Activated CD8-positive, alpha-beta memory T cell treated with anti-CD3 and anti-CD28 coated beads, Interleukin-2, amount 50 U/mL, for 24 hours (primary cell): ENCODE data around the gene CPED1.

ENCODE experiments used
- DNase-seq: peaks from one replicate; pipeline ENCODE4 v3.0.0-alpha.2; 2020; ENCODE audit errors: extremely low read depth

Gene CPED1

GRCh38 chr7:121139427-121139826 is 150.9 kb downstream of the CPED1 start:
- no peak for DNase-seq

GRCh38 chr7:121140790-121141189 is 152.3 kb downstream of the CPED1 start:
- DNase-seq = no peak

DNA sequence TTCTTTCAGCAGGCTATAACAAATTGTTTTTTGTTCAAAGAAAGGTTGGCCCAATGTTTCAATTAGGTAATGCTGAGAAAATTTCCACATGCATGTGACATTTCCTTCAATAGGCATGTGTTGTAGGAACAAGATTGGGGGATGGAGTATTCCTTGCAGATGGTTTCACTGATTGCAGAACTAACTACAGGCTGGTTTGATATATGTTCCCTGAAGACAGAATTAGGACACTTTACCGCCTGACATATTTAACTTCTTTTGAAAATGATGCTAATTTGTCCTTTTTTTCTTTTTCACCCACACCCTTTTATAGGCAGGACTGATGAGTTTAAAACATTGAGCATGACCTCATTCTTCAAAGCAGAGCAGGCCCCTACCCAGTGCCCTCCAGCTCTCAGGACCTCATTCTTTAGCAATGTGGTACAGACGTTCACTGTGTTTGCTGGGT is 163.3 kb downstream of the CPED1 start:
- no peak for DNase-seq

DNA sequence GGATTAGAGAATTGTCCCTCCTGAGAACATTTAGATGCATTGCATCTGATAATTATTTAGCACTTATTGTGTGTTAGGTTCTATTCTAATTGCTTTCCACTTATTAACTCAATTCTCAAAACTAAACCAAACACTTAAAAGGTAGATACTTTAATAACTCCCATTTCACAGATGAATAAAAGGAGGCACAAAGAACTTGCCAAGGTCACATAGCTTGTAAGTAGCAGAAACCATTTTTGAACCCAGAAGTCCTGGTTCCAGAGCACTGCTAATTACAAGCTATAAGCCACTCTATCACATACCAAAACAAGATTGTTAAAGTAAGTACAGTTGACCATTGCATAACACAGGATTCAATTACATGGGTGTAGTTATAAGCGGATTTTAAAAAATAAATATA is 164.9 kb downstream of the CPED1 start:
- no peak for DNase-seq

- DNase-seq = no peak
Observed at GRCh38 chr7:121153995-121154394, 165.5 kb downstream of the CPED1 start.

DNA sequence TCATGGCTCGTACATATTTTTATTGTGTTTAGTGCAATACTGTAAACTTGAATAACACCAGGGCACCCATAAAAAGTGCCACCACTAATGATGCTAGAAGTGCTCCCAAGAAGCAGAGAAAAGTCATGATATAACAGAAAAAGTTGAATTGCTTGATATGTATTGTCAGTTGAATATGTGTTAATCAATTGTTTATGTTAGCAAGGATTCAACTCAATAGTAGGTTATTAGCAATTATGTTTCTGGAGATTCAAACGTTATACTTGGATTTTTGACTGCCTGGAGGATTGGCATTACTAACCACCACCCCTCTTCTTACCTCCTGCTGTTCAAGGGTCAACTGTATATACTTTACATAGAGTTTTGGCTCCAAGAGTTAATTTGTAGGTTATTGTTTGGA is 168.3 kb downstream of the CPED1 start:
- DNase-seq = no peak

GRCh38 chr7:121157341-121157751 is 168.8 kb downstream of the CPED1 start:
- DNase-seq = no peak

DNA sequence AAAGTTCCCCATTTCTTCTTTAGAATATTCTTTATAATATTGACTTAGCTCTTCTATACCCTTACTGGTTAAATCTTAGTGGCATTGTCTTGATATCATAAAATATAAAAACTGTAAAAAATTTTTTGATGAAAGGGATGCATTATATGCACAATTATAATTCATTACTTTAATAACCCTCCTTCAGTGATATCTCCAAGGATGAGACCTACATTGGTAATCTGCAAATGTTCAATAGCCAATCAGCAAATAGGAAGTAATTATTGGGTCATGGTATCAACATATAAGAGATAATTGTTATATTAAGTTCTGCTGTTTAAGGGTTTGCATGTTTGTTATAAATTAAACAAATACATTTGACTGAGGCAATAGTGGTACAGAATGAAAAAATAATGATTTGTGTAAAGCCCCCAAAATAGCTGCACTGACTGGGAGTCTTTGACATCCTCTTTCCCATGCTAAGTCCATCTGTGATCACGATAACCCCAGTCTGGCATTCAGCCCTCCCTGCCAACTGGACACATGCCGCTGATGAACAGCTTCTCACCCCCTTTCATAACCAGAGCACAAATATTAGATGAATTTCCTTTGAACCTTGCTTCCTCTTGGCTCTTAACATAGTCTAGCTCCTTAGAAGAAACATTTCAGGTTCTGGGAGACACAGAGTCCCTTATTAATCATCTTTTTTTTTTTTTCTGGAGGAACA is 169.5 kb downstream of the CPED1 start:
- no peak for DNase-seq

- DNase-seq = no peak
Observed at GRCh38 chr7:121158665-121159064, 170.2 kb downstream of the CPED1 start.

DNA sequence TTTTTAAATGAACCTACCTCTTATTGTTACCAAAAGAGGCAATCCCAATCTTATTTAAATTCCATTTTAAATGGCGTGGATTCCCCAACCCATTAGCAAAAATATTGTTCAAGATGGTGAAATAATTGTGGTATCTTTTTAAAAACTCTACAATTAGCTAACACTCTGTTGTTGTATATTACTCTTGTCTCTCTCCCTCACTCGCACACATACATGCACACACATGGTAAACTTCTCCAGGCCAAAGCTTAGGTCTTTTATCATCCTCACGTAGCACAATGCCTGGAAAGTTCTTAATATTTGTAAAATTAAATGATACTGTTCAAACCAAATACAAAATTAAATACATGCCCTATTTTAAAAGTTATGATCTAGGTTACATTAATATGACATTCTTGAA is 171.0 kb downstream of the CPED1 start:
- DNase-seq = no peak

- DNase-seq = no peak
Observed at GRCh38 chr7:121160150-121161008, 171.9 kb downstream of the CPED1 start.

GRCh38 chr7:121163699-121164098 is 175.2 kb downstream of the CPED1 start:
- DNase-seq = no peak

DNA sequence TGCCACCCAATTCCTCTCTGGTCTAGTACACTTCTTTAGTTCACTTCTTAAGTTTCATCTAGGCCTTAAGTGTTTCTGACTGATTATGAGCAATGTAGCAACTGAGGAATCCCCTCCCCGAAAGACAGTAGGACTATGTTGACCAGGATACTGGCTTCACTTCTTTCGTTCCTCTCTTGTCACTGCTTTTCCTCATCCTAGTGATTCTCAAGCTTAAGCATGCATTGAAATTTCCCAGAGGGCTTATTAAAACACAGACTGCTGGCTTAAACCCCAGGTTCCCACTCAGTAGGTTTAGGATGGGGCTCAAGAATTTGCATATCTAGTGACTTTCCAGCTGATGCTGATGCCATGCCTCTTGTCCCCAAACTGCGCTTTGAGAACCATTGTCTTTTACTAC is 175.7 kb downstream of the CPED1 start:
- DNase-seq = no peak

DNA sequence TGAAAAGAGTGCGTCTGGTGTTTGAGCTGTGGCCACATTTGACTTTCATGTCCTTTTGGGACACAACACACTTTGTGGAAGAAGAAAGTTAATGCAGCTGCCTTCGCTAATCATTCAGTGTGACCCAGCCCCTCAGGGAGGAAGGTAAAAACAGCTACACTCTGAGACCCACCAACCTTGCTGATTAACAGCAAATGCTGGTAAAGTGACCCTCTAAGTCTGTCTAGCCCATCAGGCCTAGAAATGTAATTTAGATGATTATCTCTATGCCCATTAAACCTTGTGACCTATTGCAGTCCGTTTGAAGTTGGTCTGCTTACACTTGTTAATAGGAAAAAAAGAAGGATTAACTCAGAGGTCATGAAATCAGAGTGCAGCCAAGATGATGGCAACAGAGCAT is 178.4 kb downstream of the CPED1 start:
- DNase-seq = no peak

DNA sequence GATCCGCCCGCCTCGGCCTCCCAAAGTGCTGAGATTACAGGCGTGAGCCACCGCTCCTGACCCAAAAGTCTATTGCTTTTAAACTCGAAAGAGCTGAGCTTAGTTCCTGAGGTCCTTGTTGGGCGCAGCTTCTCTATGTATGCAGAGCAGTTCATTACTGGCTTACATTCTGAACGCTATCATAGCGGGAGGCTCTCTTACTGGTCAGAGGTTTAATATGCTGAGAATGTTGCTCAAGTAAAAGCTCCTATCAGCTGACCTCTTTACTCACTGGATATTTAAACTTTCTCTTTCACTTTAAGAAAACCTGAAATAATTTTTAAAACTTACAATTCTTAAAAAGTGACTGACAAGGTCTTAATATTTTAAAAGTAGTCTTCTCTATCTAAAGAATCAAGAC is 179.5 kb downstream of the CPED1 start:
- no peak for DNase-seq

- no peak for DNase-seq
Observed at GRCh38 chr7:121169469-121169868, 181.0 kb downstream of the CPED1 start.

DNA sequence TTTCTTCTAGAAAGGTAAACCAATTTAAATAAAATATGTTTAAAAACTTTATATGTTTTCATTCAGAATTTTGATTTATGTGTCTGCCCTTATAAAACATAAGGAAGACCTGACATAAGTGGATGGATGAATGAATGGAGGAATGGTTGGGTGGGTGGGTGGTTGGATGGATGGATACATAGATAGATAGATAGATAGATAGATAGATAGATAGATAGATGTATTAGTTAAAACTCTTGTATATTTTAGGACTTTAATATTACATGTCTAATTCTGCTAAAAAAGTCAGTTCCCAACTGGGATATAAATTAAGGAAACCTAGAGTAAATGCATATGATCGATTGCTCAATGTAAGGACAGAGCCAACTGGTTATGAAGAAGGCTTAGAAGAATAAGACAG is 184.0 kb downstream of the CPED1 start:
- no peak for DNase-seq

DNA sequence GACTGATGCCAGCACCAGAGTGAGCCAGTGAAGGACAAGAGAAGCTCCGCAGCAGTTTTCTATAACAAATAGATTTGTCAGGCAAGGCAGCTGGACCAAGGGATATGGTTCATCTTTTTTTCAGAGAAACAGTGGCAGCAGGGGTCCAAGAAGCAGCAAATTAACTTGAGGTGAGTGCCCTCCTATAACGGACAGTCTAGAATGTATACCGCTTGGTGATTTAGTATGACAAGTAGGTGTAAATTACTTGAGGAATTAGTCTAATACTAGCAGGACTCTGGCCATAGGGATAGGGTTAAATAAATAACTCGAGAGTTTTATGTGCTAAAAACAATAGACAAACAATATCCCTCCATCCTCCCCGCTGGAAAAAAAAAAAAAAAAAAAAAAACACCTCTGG is 187.3 kb downstream of the CPED1 start:
- DNase-seq = no peak

DNA sequence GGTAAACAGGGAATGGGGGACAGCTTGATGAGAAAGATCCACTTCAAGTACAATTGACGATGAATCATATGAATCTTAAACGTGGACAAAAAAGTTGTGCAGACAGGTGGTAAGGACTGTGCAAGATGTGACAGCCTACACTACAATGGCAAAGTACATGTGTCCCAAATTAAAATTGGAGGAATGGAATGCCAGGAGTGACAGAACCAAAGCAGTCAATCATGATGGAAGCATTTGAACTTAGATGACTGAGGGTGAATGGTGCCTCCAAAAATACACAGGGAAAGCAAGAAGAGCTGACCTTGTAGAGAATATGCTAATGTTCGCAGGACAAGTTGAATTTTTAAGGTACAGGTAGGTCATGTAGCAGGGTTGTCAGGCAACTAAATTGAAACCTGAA is 189.9 kb downstream of the CPED1 start:
- DNase-seq = no peak

DNA sequence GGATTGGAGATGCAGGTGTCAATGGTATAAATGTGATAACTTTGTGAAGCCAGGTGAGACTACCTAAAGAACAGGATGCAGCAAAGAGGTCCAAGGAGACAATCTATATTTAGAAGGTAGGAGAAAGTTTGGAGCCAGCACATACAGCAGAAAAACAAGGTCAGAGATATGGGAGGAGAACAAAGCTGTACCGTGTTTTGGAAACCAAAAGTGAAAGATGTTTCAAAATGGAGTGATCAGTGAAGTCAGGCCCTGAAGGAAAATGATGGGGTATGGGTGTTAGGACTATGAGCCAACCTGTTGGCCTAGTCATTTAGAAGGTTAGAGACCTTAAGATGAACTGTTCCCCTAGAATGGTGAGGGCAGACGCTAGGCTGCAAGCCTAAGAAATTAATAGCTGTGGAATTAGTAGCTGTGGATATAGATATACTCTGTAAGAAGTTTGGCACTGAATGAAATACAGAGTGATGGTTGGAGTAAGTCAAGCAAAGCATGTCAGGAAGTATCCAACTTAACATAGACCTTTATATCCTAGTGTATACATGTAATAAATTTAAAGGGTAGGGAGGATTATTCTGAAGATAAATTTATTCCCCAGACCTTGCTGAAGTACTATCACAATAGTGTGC is 190.5 kb downstream of the CPED1 start:
- no peak for DNase-seq

GRCh38 chr7:121180436-121181063 is 192.0 kb downstream of the CPED1 start:
- no peak for DNase-seq

DNA sequence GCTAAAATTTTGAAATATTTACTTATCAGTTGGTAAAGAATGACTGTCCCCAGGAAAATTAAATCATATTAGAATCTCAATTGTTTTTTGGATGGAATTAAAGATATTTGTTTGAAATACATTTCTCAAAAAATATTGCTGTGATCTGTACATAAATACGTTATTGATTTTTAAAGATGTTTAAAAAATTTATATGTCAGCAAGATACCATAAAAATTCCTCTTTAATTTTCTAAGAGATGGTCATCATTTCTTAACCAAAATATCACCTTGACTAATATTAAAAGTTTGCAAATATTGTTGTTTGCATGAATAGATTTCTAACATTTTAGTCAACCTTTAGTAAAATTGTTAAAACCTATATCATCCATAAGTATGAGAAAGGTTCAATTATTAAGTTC is 192.8 kb downstream of the CPED1 start:
- no peak for DNase-seq
